ENCODE results near the gene ARHGEF25.
"Not testable (repeated sequence)": the region's sequence is repeated elsewhere in the genome, so short reads cannot be mapped to it uniquely, and the experiment has no call there.

The ARHGEF25 gene

DNA sequence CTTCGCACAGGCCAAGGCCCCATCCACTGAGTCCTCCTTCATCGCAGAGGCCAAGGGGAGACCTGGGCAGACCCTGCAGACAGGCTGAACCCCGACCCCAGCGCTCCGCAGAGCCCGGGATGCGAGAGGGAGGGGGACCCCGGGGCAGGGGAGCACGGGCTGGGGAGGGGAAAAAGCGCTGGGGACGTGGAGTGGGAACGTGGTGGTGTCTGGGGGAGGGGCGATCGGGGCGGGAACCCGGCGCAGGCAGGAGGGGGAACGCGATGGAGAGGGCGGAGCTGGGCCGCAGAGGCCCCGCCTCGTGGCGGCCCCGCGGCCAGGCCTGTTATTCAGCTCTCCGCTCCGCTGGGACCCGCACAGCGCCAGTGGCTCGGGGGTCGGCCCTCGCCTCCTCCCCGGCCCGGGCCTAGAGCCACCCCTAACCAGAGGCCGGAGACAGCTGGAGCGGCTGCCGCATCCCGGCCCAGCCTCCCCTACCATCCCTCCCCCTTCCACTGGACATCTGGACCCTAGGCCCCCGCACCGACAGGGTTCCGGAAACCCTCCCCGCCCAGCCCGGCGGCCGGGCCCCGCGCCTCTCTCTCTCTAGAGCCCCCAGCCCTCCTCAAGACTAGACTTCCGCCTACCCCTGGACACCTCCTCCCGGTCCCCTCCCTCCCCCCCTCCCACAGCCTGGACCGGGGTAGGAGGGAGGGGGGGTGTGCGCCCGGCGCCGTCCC is at the start of gene ARHGEF25:
Gene ARHGEF25 (plus strand): TSS at position 328 of the 719 bp plus-strand sequence. CDS start 460 bp downstream, outside the sequence.
- DNase-seq = no peak

DNA sequence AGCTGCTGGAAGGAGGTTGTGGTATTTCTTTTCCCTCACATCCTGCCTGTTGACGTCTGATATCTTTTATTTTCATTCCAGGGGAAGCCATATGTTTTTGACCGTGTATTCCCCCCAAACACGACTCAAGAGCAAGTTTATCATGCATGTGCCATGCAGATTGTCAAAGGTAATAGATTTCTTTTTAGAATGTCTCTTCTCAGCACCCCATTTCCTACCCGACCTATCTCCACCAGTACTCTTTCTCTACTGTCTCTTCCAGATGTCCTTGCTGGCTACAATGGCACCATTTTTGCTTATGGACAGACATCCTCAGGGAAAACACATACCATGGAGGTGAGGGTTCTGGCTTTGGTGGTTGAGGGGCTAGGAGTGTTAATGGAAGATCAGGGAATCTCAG is 47.9 kb upstream of the ARHGEF25 start:
- no peak for DNase-seq

DNA sequence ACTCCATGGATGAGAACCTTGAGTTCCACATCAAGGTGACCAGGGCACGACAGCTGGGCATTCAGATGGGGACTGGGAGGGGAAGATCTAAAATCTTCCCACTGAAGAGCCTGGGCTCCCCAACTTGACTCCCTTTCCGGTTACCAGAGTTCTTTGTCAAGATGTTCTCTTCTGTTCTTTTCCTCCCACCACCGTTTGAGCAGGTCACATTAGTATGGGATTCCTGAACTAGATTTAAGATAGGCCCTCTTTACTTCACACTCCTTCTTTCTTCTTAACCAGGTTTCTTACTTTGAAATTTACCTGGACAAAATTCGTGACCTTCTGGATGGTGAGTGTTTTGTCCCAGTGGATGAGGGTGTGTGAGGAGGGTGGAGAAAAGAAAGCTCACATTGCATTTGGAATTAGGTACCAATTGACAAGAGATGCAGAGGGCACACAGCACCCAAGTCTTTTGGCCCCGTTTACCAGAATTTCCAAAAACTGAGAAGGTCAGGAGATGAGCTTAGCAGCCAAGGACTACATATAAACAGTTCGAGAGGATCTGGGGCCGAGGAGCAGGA is 47.0 kb upstream of the ARHGEF25 start:
- no peak for DNase-seq

DNA sequence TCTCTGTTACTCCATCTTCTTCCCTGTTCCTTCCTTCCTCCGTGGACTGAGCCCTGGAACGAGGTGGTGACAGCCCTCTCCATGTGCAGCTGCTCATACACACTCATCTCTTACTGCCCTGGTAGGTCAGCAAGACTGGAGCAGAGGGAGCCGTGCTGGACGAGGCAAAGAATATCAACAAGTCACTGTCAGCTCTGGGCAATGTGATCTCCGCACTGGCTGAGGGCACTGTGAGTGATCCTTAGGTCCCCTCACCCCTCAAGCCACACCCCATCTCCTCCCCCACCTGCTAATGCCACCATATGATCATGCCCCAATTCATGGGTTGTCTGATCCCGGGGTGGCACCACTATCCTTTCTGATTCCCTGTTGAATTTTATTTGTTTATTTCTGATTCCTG is 42.4 kb upstream of the ARHGEF25 start:
- DNase-seq = no peak

GRCh38 chr12:57569858-57570257 is 41.4 kb upstream of the ARHGEF25 start:
- no peak for DNase-seq

DNA sequence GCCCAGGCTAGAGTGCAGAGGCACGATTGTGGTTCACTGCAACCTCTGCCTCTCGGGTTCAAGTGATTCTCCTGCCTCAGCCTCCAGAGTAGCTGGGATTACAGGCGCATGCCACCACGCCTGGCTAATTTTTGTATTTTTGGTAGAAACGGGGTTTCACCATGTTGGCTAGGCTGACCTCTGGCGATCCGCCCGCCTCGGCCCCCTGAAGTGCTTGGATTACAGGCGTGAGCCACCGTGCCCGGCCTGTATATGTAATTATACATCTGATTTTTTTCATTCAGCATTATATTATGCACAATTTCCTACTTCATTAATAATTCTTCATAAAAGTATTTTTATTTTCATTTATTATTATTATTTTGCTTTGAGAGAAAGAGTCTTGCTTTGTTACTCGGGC is 40.8 kb upstream of the ARHGEF25 start:
- not testable (repeated sequence) for DNase-seq

GRCh38 chr12:57571926-57572762 is 39.1 kb upstream of the ARHGEF25 start:
- no peak for DNase-seq

DNA sequence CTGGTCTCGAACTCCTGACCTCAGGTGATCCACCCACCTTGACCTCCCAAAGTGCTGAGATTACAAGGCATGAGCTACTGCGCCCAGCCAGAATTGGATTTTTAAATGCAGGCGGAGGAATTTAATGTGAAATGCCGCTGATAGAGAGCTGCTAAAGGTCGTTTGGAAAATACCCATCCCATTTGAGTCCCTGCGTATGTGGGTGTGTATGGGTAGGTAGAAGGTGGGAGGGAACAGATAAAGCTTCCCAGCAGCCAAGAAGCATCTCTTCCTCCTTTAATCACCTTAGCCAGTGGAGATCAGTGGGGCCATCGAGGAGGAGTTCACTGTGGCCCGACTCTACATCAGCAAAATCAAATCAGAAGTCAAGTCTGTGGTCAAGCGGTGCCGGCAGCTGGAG is 36.4 kb upstream of the ARHGEF25 start:
- DNase-seq = no peak

- no peak for DNase-seq
Measured at GRCh38 chr12:57575771-57576612, 35.2 kb upstream of the ARHGEF25 start.

- DNase-seq = no peak
Measured at GRCh38 chr12:57576613-57577160, 34.5 kb upstream of the ARHGEF25 start.

DNA sequence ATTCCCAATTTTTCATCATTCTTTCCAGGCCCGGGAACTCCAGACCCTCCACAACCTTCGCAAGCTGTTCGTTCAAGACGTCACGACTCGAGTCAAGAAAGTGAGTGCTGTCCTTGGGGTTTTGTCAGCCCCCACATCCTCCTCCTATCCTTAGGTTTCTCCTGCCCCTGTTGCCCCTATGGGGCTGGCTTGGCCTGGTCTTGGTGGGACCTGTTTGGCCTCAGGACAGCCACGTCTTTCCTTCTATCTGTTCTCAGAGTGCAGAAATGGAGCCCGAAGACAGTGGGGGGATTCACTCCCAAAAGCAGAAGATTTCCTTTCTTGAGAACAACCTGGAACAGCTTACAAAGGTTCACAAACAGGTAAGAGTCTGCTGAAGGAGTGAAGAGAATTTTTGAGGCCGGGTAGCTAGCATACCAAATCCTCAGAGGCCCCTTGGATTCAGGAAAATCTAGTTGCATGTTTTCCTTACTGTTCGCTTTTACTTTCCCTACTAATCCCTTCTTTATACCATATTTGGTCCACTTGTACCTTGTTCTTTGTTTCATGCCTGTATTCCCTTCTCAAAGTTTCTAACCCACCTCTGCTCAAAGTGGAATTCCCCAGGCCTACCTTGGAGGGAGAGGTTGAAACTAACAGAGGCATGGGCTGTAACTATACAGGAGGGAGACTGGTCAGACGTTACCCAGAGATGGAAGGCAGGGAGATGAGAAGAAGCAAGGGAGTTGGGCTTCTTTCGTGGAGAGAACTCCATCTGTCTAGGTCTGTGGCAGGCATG is 33.1 kb upstream of the ARHGEF25 start:
- no peak for DNase-seq

GRCh38 chr12:57579011-57579410 is 32.2 kb upstream of the ARHGEF25 start:
- DNase-seq = no peak

DNA sequence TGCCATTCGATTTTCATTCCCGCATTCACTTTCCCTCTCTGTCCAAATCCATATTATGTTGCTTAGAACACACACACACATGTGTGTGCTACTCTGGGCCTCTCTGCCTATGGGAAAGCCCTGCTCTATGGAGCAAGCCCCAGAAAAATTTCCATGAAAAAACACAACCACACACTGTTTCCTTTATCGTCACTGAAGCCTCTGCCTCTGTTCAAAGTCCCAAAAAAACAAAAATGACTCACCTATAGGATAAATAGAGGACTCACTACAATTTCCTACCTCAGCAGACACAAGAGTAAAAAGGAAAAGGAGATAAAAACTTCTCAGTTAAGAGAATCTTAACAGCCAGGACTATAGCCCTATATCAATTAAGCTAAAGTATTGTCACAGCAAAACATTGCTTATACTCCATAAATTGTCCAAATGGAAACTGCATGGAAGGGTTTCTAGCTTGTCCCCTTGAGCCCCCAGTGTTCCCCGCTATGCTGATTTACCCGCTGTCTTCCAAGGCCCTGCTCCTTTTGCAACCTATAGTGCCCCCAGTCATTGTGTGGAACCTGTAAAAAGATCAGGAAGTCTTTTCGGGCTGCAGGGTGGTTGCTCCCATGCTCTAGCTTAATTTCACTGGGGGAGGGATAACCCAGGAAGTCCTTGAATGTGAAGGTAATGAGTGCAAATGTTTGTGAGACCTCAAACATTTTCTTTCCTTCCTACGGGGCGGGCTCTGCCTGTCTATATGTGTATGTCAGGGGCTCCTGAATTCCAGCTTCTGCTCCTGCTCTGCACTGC is 31.4 kb upstream of the ARHGEF25 start:
- no peak for DNase-seq

GRCh38 chr12:57580466-57580795 is 30.8 kb upstream of the ARHGEF25 start:
- DNase-seq = no peak

DNA sequence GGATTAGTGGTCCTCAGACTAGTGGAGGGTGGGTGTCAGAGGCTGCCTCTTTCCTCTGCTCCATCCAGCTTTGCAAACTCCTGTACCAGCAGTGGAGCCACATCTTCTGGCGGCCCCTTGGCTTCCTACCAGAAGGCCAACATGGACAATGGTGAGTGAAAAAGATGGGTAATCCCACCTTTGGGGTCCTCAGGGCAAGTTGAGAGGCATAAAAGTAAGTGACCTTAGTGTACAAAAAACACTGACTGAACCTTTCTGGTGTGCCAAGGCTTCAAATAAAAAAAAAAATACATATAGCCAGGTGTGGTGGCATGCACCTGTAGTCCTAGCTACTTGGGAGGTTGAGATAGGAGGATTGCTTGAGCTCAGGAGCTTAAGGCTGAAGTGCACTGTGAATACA is 29.4 kb upstream of the ARHGEF25 start:
- DNase-seq = no peak

DNA sequence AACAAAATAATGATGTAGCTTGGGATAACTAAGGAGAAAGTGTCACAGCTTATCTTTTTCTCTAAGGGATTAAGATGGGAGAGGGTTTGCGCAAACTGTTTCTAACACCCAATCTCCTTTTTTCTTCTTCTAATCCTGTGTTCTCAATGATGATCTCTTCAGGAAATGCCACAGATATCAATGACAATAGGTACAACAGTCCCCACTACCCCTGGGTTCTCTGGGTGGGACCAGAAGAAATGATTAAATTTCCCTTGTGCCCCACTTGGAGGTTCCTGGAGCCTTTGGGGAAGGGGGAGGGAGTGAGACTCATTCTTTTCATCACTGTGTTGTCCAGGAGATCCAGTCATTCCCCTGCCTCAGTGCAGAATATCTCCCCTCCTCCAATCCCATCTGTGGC is 28.8 kb upstream of the ARHGEF25 start:
- no peak for DNase-seq

- DNase-seq = peak; percentile 67
Measured at GRCh38 chr12:57583008-57583831, 28.0 kb upstream of the ARHGEF25 start.

GRCh38 chr12:57584050-57584449 is 27.2 kb upstream of the ARHGEF25 start:
- no peak for DNase-seq

DNA sequence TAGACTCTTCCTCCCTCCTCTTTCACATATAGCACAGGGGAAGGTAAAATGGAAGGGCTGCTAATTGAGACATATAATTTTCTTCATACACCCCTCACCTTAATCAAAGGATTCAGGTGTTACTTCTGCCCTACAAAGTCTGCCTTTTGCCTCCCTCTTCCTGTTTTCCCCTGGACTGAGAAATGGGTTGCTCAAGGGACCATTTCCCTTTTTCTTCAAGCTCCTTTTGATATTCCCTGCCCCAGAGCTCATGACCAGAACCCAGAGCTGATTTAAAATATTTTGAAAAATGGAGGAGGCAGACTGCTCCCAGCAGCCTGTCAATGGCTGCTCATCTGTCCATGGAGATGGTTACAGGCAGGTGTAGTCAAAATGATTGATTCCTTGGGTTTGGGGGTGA is 26.5 kb upstream of the ARHGEF25 start:
- DNase-seq = peak; percentile 67

DNA sequence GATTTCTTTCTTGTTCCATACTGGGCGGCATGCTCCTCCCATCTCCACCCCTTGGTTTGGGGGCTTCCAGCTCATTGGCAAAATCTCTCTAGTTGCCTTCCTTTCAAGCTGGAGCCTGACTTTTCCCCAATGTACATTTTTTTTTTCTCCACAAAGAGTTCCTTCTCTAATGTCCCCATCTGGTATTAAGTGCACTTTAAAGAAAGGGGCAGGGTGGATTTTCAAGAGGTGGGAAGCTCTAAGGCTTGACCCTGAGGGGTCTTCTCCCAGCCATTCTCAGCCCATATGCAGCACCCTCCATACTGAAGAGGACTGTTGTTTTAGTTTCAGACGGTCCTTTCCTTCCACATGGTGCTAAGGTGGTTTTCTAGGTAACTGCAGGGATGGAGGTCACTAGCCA is 26.1 kb upstream of the ARHGEF25 start:
- no peak for DNase-seq

Measured in MV-4-11 (cell line).